ENCODE results near the gene TBC1D20. TPM values are rescaled to one million over a fixed set of nuclear protein-coding genes. Genes with fewer than 3 reads are reported as not detected.

TBC1D20 gene
- total RNA-seq, 2 donors from 2014 or later = 38.0 to 53.1 TPM

- Histone ChIP-seq H3K27me3 (replicated peaks; ENCODE audit: insufficient read depth) (no peaks in the 10 kb centered on the region), H3K36me3 (no peaks in the 10 kb centered on the region), H3K4me1 (replicated peaks) (no peaks in the 10 kb centered on the region), H3K9me3 (no peaks in the 10 kb centered on the region), H3K4me3 (no peak overlapping the region), H3K27ac (no peak overlapping the region)
- 48% methylated on average over 2 of the region's 2 CpGs for WGBS
- intact Hi-C loops (cut with DNase I) = no loop called here
- no peak for TF ChIP-seq CTCF (IDR thresholded peaks at IDR 0.05)
- DNase-seq (ENCODE audit: low spot score) = no peak
Observed at GRCh38 chr20:400128-400453, 62.2 kb downstream of the TBC1D20 start.

- Histone ChIP-seq H3K9me3 (no peaks in the 10 kb centered on the region), H3K27ac (no peak overlapping the region), H3K4me3 (no peak overlapping the region), H3K36me3 (no peaks in the 10 kb centered on the region), H3K27me3 (replicated peaks; ENCODE audit: insufficient read depth) (no peaks in the 10 kb centered on the region), H3K4me1 (replicated peaks) (no peaks in the 10 kb centered on the region)
- DNase-seq (ENCODE audit: low spot score) = no peak
- 92% methylated on average over 9 of the region's 9 CpGs for WGBS
- TF ChIP-seq POLR2A (IDR thresholded peaks at IDR 0.05) (no peak), CTCF (IDR thresholded peaks at IDR 0.05) (no peak), POLR2AphosphoS5 (IDR thresholded peaks at IDR 0.05) (no peak)
- intact Hi-C loops (cut with DNase I) = no loop called here
Observed at GRCh38 chr20:399182-399707, 63.1 kb downstream of the TBC1D20 start.

GRCh38 chr20:397432-398237 is 64.7 kb downstream of the TBC1D20 start:
- intact Hi-C loops (cut with DNase I) = no loop called here
- no peaks in the 10 kb centered on the region for H3K9me3 ChIP-seq
- no peak for TF ChIP-seq CTCF (IDR thresholded peaks at IDR 0.05)
- TF ChIP-seq POLR2A (IDR thresholded peaks at IDR 0.05) = no peak
- no peak for TF ChIP-seq POLR2AphosphoS5 (IDR thresholded peaks at IDR 0.05)
- H3K27ac ChIP-seq = peak overlapping the region; percentile 61 to 66
- DNase-seq (ENCODE audit: low spot score) = no peak
- 90% methylated on average over 5 of the region's 6 CpGs for WGBS
- H3K4me3 ChIP-seq = no peak overlapping the region
- no peaks in the 10 kb centered on the region for H3K4me1 ChIP-seq (replicated peaks)
- no peaks in the 10 kb centered on the region for H3K36me3 ChIP-seq
- H3K27me3 ChIP-seq (replicated peaks; ENCODE audit: insufficient read depth) = no peaks in the 10 kb centered on the region

- H3K27me3 ChIP-seq (replicated peaks; ENCODE audit: insufficient read depth) = no peaks in the 10 kb centered on the region
- peak overlapping the region; percentile 61 to 66 for H3K27ac ChIP-seq
- DNase-seq (ENCODE audit: low spot score) = peak; percentile 47
- H3K36me3 ChIP-seq = no peaks in the 10 kb centered on the region
- TF ChIP-seq POLR2AphosphoS5 (IDR thresholded peaks at IDR 0.05) (peak; percentile 58), POLR2A (IDR thresholded peaks at IDR 0.05) (no peak), CTCF (IDR thresholded peaks at IDR 0.05) (no peak)
- no peaks in the 10 kb centered on the region for H3K4me1 ChIP-seq (replicated peaks)
- intact Hi-C loops (cut with DNase I) = no loop called here
- H3K9me3 ChIP-seq = no peaks in the 10 kb centered on the region
- H3K4me3 ChIP-seq = no peak overlapping the region
- 70% methylated on average over 4 of the region's 4 CpGs for WGBS
Observed at GRCh38 chr20:396619-397431, 65.5 kb downstream of the TBC1D20 start.

Data from prostate gland (tissue), 2 donors.